Lower leg skin (tissue), 4 donors: ENCODE data around the gene FNBP1L. TPM values are rescaled to one million over a fixed set of nuclear protein-coding genes. Genes with fewer than 3 reads are reported as not detected.
"Not testable (repeated sequence)": the region's sequence is repeated elsewhere in the genome, so short reads cannot be mapped to it uniquely, and the experiment has no call there.

Source experiments
- DNase-seq, 2 donors: peaks; one replicate each; pipeline ENCODE4 v3.0.0-alpha.2; 2019; ENCODE audit warnings: low spot score in 2 of 2
- H3K4me3 ChIP-seq: fragments of 200-600 bp; sonication (generic); 2 replicates; pipeline ENCODE4 v1.5.1; 2017; ENCODE audit warnings: mild to moderate bottlenecking, low read depth; ENCODE audit not compliant: poor library complexity, severe bottlenecking
- POLR2A ChIP-seq, 2 donors: fragments of 450-650 bp; IDR thresholded peaks; one replicate each; pipeline ENCODE4 v1.6.1; 2016 to 2017; ENCODE audit warnings: antibody characterized with exemption in 2 of 2, mild to moderate bottlenecking in 1 of 2, moderate library complexity in 1 of 2
- WGBS, 2 donors: methylation state at CpG; one replicate each; pipeline ENCODE4 v1.1.5; 2018; 5-methylcytosine and 5-hydroxymethylcytosine counted together
- intact Hi-C: fragments of 100-400 bp; cut with DNase I; formaldehyde crosslinking; loops from one replicate; pipeline ENCODE4 v1.15.0; 2023; ENCODE audit warnings: low total_unique reads
- total RNA-seq, 4 donors: library from RNA; depleted of rRNA; stranded (reverse); fragments of >200 nt; gene quantifications; one replicate each; pipeline ENCODE4 v1.1.0, GENCODE V29; 2016
- TF ChIP-seq, protein P1 (sequence below), 3 donors: fragments of 450-650 bp; IDR thresholded peaks; one replicate each; pipeline ENCODE4 v1.5.1; 2016; ENCODE audit warnings: antibody characterized with exemption in 3 of 3, mild to moderate bottlenecking in 3 of 3, moderate library complexity in 2 of 3

Gene FNBP1L
- total RNA-seq, 4 donors from 2014 or later, result 19.4 to 30.4 (median 21.9) TPM

DNA sequence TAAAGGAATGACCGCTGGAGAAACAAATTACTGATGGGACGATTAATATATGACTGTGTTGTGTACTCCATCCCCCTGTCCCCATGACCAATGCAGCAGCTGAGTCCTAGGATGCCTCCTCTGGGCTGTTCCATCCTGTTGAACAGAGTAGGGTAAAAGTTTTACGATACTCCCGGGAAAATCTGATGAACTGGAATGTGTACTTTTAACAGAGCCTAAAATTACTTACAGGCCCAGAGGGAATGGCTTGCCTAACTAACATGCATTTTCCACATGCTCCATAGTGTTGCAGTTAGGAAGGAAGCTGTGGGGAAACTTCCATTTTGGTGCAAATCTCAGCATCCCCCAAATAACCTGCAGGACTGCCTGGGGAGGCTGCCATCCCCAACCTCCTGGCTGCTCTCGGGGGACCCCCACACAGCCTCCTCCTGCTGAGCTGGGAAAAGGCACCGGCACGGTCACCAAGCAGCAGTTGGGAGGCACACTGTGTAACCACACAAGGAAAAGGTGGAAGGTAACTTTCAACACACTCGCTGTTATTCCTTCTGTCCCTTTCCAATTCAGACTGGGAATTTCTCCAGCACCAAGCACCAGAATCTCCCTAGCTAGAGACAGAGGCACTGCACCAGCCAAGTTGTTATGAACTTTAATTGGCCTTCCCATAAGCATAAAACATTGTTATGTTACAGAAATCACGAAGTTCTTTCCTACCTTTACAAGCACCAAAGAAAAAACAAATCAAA, 136.5 kb downstream of the FNBP1L start:
- no peak for TF ChIP-seq POLR2A (IDR thresholded peaks at IDR 0.05)
- TF ChIP-seq, protein P1, sequence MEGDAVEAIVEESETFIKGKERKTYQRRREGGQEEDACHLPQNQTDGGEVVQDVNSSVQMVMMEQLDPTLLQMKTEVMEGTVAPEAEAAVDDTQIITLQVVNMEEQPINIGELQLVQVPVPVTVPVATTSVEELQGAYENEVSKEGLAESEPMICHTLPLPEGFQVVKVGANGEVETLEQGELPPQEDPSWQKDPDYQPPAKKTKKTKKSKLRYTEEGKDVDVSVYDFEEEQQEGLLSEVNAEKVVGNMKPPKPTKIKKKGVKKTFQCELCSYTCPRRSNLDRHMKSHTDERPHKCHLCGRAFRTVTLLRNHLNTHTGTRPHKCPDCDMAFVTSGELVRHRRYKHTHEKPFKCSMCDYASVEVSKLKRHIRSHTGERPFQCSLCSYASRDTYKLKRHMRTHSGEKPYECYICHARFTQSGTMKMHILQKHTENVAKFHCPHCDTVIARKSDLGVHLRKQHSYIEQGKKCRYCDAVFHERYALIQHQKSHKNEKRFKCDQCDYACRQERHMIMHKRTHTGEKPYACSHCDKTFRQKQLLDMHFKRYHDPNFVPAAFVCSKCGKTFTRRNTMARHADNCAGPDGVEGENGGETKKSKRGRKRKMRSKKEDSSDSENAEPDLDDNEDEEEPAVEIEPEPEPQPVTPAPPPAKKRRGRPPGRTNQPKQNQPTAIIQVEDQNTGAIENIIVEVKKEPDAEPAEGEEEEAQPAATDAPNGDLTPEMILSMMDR (IDR thresholded peaks at IDR 0.05), result no peak
- 41 to 49% methylated on average over 8 to 9 of the region's 9 CpGs for WGBS, 2 donors
- H3K4me3 ChIP-seq, result no peak overlapping the region
- intact Hi-C loops, result no loop called here
- no peak for DNase-seq

DNA sequence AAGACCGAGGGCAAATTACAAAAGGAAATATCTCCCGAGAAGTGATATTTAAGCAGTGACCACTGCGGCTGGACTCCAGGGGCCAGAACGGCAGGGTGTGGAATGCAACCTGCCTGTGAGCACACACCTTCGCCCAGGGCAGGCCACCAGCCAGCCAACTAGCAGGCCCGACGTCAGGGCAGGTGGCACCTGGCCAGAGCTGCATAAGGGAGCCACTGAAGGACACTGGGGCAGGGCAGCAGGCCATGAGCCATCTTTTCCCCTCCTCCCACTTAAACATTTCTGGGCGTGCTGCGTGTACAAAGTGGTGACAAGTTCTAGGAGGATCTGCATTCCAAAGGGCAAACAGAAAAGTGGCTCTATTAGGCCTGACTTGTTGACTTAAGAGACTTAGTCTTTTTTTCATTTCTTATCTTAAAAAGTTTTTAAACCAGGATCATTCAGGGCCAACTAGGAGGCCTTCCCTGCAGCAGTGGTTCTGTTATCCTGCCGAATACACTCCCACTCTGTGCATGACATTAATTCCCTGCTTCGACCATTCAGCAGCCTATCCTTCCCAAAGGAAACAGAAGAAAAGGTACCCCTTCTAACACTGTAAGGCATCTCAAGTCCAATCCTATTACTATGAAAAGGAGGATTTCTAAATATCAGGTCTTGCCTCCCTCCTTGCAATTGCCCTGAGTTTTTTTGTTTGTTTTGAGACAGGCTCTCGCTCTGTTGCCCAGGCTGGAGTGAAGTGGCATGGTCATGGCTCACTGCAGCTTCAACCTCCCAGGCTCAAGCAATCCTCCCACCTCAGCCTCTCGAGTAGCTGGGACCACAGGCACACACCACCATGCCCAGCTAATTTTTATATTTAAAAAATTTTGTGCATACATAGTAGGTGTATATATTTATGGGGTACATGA, 137.4 kb downstream of the FNBP1L start:
- DNase-seq, result peak; percentile 54 to 93
- H3K4me3 ChIP-seq, result no peak overlapping the region
- intact Hi-C loops, result no loop called here
- 53 to 55% methylated on average over 13 of the region's 13 CpGs for WGBS, 2 donors
- TF ChIP-seq POLR2A (IDR thresholded peaks at IDR 0.05), result no peak
- TF ChIP-seq, protein P1 (IDR thresholded peaks at IDR 0.05), result no peak

DNA sequence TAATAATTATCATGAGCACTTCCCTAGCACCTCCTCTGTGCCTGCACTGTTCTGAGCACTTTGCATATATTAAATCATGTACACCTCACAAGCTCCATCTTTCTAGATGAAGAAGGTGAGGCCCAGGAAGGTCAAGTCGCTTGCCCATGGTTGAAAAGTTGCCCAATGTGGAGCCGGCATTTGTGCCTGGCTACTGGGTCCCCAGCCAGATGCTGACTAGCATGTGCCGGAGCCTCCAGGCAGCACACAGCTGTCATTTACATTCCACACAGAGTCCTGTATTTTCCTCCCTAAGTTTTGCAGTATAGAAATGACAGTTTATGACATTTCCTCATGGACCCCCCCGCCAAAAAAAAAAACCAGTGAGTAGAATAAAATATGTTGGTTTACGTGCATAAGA, 139.4 kb downstream of the FNBP1L start:
- intact Hi-C loops, result no loop called here
- no peak overlapping the region for H3K4me3 ChIP-seq
- TF ChIP-seq, protein P1 (IDR thresholded peaks at IDR 0.05), result no peak
- no peak for TF ChIP-seq POLR2A (IDR thresholded peaks at IDR 0.05)
- WGBS, 2 donors, result 83 to 87% methylated on average over 5 of the region's 5 CpGs
- no peak for DNase-seq

DNA sequence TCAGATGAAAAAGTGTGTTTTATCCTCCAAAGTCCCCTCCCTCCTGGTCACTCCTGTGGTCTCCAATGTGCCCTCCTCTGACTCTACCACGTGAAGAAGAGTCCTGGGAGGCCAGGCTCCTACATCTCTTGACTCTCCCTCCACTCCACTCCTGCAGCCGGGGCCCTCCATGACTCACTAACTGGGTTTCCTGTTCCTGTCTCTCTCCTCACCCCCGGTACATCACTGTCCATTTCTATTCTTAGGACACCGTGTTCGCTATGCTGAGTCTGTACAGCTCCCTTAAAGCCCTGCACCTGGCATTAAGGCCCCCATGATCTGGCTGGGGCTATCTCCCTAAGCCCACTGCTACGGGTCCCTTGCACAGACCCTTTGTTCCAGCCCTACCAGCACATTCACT, 140.3 kb downstream of the FNBP1L start:
- DNase-seq, result no peak
- TF ChIP-seq, protein P1 (IDR thresholded peaks at IDR 0.05), result no peak
- no peak for TF ChIP-seq POLR2A (IDR thresholded peaks at IDR 0.05)
- no peak overlapping the region for H3K4me3 ChIP-seq
- 78 to 79% methylated on average over 6 of the region's 6 CpGs for WGBS, 2 donors
- intact Hi-C loops, result no loop called here

DNA sequence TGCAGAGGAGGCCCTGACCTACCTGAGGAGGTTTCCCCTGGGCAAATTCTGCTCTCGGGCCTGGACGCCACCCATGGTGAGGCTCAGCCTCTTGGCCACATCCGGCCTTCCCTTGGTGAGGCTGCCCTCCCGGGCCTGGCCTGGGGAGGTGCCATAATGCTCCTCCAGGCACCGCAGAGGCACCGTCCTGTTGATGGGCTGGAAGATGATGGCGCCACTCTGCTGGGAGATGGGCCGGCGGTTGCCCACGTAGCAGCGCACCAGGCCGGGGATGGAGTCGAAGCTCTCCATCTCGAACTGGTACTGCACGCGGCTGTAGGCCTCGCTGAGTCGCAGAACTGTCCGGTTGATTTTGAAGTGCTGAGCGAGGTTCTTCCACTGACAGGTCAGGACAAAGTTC, 141.0 kb downstream of the FNBP1L start:
- no peak for DNase-seq
- TF ChIP-seq, protein P1 (IDR thresholded peaks at IDR 0.05), result no peak
- no peak for TF ChIP-seq POLR2A (IDR thresholded peaks at IDR 0.05)
- intact Hi-C loops, result no loop called here

DNA sequence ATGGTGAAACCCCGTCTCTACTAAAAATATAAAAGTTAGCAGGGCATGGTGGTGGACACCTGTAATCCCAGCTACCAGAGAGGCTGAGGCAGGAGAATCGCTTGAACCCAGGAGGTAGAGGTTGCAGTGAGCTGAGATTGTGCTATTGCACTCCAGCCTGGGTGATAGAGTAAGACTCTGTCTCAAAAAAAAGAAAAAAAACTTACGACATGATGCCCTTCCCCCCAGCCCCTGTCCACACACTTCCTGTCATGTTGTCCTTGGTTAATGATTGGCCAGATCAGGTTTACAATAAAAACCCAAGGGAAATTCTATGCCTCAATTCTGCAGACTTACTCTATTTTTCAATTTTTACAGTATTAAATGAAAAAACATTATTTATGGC, 143.4 kb downstream of the FNBP1L start:
- H3K4me3 ChIP-seq, intact Hi-C loops: not testable (repeated sequence)
- DNase-seq, result peak in 1 of 2 donors; percentile 29
- WGBS, 2 donors, result 86 to 90% methylated on average over 3 of the region's 3 CpGs

More for the DNA sequence above, 141.0 kb downstream of the FNBP1L start:
- 95 to 96% methylated on average over 19 to 20 of the region's 20 CpGs for WGBS, 2 donors
- H3K4me3 ChIP-seq, result no peak overlapping the region
